Karpas-422 (cell line): ENCODE measurements around the gene SEMA4C. TPM values are rescaled to one million over a fixed set of nuclear protein-coding genes. Genes with fewer than 3 reads are reported as not detected.

Experiments used
- DNase-seq: peaks from one replicate; pipeline ENCODE4 v3.0.0-alpha.2; 2015
- H2AFZ ChIP-seq: fragments of 200-600 bp; sonication (generic); 2 replicates; pipeline ENCODE4 v1.6.1; 2014; ENCODE audit warnings: antibody characterized with exemption, low read length, mixed read lengths
- H3K27ac ChIP-seq: fragments of 200-600 bp; sonication (generic); 2 replicates; pipeline ENCODE4 v1.5.1; 2014; ENCODE audit warnings: mild to moderate bottlenecking, low read length, moderate library complexity
- H3K27me3 ChIP-seq: fragments of 200-600 bp; sonication (generic); 2 replicates; pipeline ENCODE4 v1.6.1; 2014; ENCODE audit warnings: low read length, mixed read lengths
- H3K36me3 ChIP-seq: fragments of 200-600 bp; sonication (generic); 2 replicates; pipeline ENCODE4 v1.6.1; 2014; ENCODE audit warnings: low read length, mixed read lengths; ENCODE audit not compliant: insufficient read depth
- H3K4me1 ChIP-seq: fragments of 200-600 bp; sonication (generic); 2 replicates; pipeline ENCODE4 v1.6.1; 2014; ENCODE audit warnings: mild to moderate bottlenecking, low read length, mixed read lengths
- H3K4me2 ChIP-seq: fragments of 200-600 bp; sonication (generic); 2 replicates; pipeline ENCODE4 v1.6.1; 2014; ENCODE audit warnings: low read length, low read depth, mild to moderate bottlenecking; ENCODE audit not compliant: poor library complexity, severe bottlenecking
- H3K4me3 ChIP-seq: fragments of 200-600 bp; sonication (generic); 2 replicates; pipeline ENCODE4 v1.5.1; 2014; ENCODE audit warnings: mild to moderate bottlenecking, antibody characterized with exemption, low read length, mixed read lengths
- H3K79me2 ChIP-seq: fragments of 200-600 bp; sonication (generic); 2 replicates; pipeline ENCODE4 v1.6.1; 2014; ENCODE audit warnings: mild to moderate bottlenecking, low read length, mixed read lengths
- H3K9ac ChIP-seq: fragments of 200-600 bp; sonication (generic); 2 replicates; pipeline ENCODE4 v1.6.0; 2014; ENCODE audit warnings: low read length
- H3K9me2 ChIP-seq: fragments of 200-600 bp; sonication (generic), shearing (Covaris generic); replicated peaks from 2 replicates; pipeline ENCODE4 v1.6.0; 2014; ENCODE audit warnings: mild to moderate bottlenecking, low read length, moderate library complexity; ENCODE audit not compliant: insufficient read depth
- H3K9me3 ChIP-seq: fragments of 300-700, 200-600 bp; sonication (generic); 2 replicates; pipeline ENCODE4 v1.6.1; 2014; ENCODE audit warnings: low read length, mixed read lengths
- H4K20me1 ChIP-seq: fragments of 200-600 bp; sonication (generic); 2 replicates; pipeline ENCODE4 v1.6.1; 2014; ENCODE audit warnings: mild to moderate bottlenecking, antibody characterized with exemption, low read length, low read depth; ENCODE audit not compliant: insufficient read depth
- total RNA-seq: library from RNA; depleted of rRNA; stranded (reverse); fragments of >200 nt; shearing (Covaris generic); gene quantifications from 2 replicates; pipeline ENCODE4 v1.2.3, GENCODE V29; 2014; ENCODE audit warnings: low replicate concordance

The SEMA4C gene
- total RNA-seq, 1 experiment from 2014 or later, result 2.5 TPM

- Histone ChIP-seq H4K20me1 (no peaks in the 10 kb centered on the region; the same call in 1 of the 2 replicates), H3K9me2 (no peaks in the 10 kb centered on the region), H3K36me3 (no peaks in the 10 kb centered on the region), H3K9ac (no peak overlapping the region), H2AFZ (no peak overlapping the region), H3K9me3 (no peaks in the 10 kb centered on the region), H3K4me3 (peak overlapping the region; percentile 9; the same call in 1 of the 2 replicates), H3K27me3 (no peaks in the 10 kb centered on the region), H3K4me2 (peak overlapping the region; percentile 27), H3K27ac (no peak overlapping the region), H3K79me2 (no peaks in the 10 kb centered on the region), H3K4me1 (peaks cover 14% of the 10 kb centered on the region)
- peak; percentile 59 for DNase-seq
Observed at GRCh38 chr2:96874198-96874831, 4.4 kb upstream of the SEMA4C start.

GRCh38 chr2:96873651-96874096 lies 3.8 kb upstream of the SEMA4C start:
- H3K27ac ChIP-seq, result no peak overlapping the region
- no peaks in the 10 kb centered on the region; the same call in 1 of the 2 replicates for H4K20me1 ChIP-seq
- peak overlapping the region; percentile 9; the same call in 1 of the 2 replicates for H3K4me3 ChIP-seq
- peak overlapping the region; percentile 27 for H3K4me2 ChIP-seq
- H3K9me3 ChIP-seq, result no peaks in the 10 kb centered on the region
- no peak overlapping the region for H2AFZ ChIP-seq
- H3K4me1 ChIP-seq, result peaks cover 14% of the 10 kb centered on the region
- H3K27me3 ChIP-seq, result no peaks in the 10 kb centered on the region
- H3K36me3 ChIP-seq, result no peaks in the 10 kb centered on the region
- no peak overlapping the region for H3K9ac ChIP-seq
- H3K79me2 ChIP-seq, result no peaks in the 10 kb centered on the region
- H3K9me2 ChIP-seq, result no peaks in the 10 kb centered on the region
- no peak for DNase-seq

GRCh38 chr2:96872591-96873349 lies 2.9 kb upstream of the SEMA4C start:
- no peak overlapping the region for H3K4me3 ChIP-seq
- H3K27me3 ChIP-seq, result no peaks in the 10 kb centered on the region
- no peak overlapping the region for H3K4me2 ChIP-seq
- H3K79me2 ChIP-seq, result no peaks in the 10 kb centered on the region
- peaks cover 14% of the 10 kb centered on the region for H3K4me1 ChIP-seq
- no peak overlapping the region for H3K9ac ChIP-seq
- no peaks in the 10 kb centered on the region for H3K9me2 ChIP-seq
- H2AFZ ChIP-seq, result no peak overlapping the region
- DNase-seq, result no peak
- H3K9me3 ChIP-seq, result no peaks in the 10 kb centered on the region
- no peak overlapping the region for H3K27ac ChIP-seq
- H3K36me3 ChIP-seq, result no peaks in the 10 kb centered on the region
- no peaks in the 10 kb centered on the region; the same call in 1 of the 2 replicates for H4K20me1 ChIP-seq

DNA sequence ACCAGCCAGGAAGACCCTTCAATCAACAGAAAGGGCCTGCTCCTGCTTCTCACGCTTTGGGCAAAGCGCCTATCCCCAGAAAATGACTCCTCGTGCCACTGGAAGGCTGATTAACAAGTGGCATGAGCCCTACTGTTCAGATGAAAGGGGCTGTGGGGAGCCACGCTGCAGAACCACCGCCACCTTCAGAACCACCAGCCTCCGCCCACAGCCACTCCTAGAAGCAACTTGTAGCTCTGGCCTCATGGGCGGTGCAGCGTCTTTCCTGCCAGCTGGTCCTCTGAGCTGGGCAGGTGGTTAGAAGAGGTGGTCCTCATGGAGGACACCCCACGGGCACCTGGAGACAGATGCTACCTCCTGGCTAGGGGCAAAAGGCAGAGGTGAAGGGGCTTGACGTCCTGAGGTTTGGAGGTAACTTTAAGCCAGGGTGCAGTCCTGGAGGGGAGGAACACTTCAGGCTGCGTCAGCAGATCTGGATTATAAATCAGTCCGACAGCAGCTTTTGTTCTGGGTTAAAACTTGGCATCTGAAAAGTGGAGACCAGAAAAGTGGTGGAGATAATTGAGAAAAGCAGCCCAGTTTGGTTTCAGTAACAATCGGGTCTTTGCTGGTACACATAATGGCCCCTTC lies 861 bp upstream of the SEMA4C start:
- Histone ChIP-seq H3K4me1 (peaks cover 25% of the 10 kb centered on the region), H3K9ac (no peak overlapping the region), H3K27ac (no peak overlapping the region), H3K9me3 (no peaks in the 10 kb centered on the region), H3K4me3 (no peak overlapping the region), H3K27me3 (no peaks in the 10 kb centered on the region), H3K36me3 (no peaks in the 10 kb centered on the region), H2AFZ (no peak overlapping the region), H4K20me1 (no peaks in the 10 kb centered on the region; the same call in 1 of the 2 replicates), H3K9me2 (no peaks in the 10 kb centered on the region), H3K79me2 (no peaks in the 10 kb centered on the region), H3K4me2 (no peak overlapping the region)
- no peak for DNase-seq

- no peaks in the 10 kb centered on the region for H3K9me2 ChIP-seq
- H3K9ac ChIP-seq, result peak overlapping the region; percentile 80
- H3K4me3 ChIP-seq, result peak overlapping the region; percentile 67
- H3K79me2 ChIP-seq, result no peaks in the 10 kb centered on the region
- DNase-seq, result no peak
- H3K4me1 ChIP-seq, result peaks cover 21% of the 10 kb centered on the region
- H3K36me3 ChIP-seq, result no peaks in the 10 kb centered on the region
- H3K9me3 ChIP-seq, result no peaks in the 10 kb centered on the region
- H4K20me1 ChIP-seq, result no peaks in the 10 kb centered on the region; the same call in 1 of the 2 replicates
- no peak overlapping the region for H3K27ac ChIP-seq
- peak overlapping the region; percentile 95; the same call in 1 of the 2 replicates for H2AFZ ChIP-seq
- peak overlapping the region; percentile 70 for H3K4me2 ChIP-seq
- no peaks in the 10 kb centered on the region for H3K27me3 ChIP-seq
Observed at GRCh38 chr2:96869281-96869821, 529 bp downstream of the SEMA4C start.

DNA sequence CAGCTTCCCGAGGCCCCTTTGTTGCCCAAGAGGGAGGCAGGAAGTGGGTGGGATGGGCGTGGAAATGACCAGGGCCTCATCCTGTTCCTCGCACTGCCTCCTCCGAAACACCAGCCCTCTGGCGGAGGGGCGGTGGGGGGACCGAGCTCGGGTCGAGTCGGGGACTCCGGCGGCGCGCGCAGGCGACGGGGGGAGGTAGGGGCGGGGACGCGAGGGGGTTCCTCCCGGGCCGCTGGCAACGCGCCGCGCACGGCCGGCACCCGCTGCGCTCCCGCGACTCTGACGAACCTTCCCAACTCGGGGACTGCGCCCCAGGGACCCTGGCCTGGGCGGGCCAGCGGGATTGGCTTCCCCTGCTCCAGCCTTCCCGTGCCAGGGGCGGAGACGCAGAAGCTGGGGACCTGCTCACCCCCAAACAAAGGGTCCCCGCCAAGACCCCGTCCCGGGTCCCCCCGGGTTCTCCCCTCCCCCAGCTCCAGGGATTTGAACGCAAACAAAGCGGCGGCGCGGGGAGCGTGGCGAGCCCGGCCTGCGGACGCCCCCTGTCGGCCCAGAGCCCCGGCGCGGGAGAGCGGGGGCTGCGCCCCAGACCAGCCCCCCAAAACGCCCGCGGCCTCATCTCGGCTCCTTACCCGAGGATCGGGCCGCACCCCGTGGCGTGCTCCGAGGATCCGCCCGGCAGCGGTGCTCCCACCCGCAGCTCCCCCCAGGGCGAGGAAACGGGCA lies 1.2 kb downstream of the SEMA4C start:
- peak; percentile 81 for DNase-seq
- H3K27ac ChIP-seq, result 0 out of 2 replicates have a peak overlapping the region, but pooled peaks have one; percentile 42
- H3K9me2 ChIP-seq, result no peaks in the 10 kb centered on the region
- H3K9ac ChIP-seq, result peak overlapping the region; percentile 80
- no peaks in the 10 kb centered on the region for H3K79me2 ChIP-seq
- no peaks in the 10 kb centered on the region for H3K36me3 ChIP-seq
- peak overlapping the region; percentile 70 for H3K4me2 ChIP-seq
- H3K4me1 ChIP-seq, result peaks cover 15% of the 10 kb centered on the region
- no peaks in the 10 kb centered on the region; the same call in 1 of the 2 replicates for H4K20me1 ChIP-seq
- H3K27me3 ChIP-seq, result no peaks in the 10 kb centered on the region
- H2AFZ ChIP-seq, result peak overlapping the region; percentile 95
- H3K9me3 ChIP-seq, result no peaks in the 10 kb centered on the region
- peak overlapping the region; percentile 67 for H3K4me3 ChIP-seq

GRCh38 chr2:96867756-96868554 lies 1.9 kb downstream of the SEMA4C start:
- H3K4me2 ChIP-seq, result peak overlapping the region; percentile 70
- H3K4me3 ChIP-seq, result peak overlapping the region; percentile 67
- H3K27me3 ChIP-seq, result no peaks in the 10 kb centered on the region
- peaks cover 11% of the 10 kb centered on the region for H3K4me1 ChIP-seq
- H3K27ac ChIP-seq, result peak overlapping the region; percentile 42; the same call in 1 of the 2 replicates
- no peaks in the 10 kb centered on the region; the same call in 1 of the 2 replicates for H4K20me1 ChIP-seq
- H3K36me3 ChIP-seq, result no peaks in the 10 kb centered on the region
- H3K9me3 ChIP-seq, result no peaks in the 10 kb centered on the region
- peak; percentile 63 for DNase-seq
- H2AFZ ChIP-seq, result peak overlapping the region; percentile 95; the same call in 1 of the 2 replicates
- no peaks in the 10 kb centered on the region for H3K9me2 ChIP-seq
- no peaks in the 10 kb centered on the region for H3K79me2 ChIP-seq
- peak overlapping the region; percentile 80 for H3K9ac ChIP-seq
